Stimulated activated CD4-positive, alpha-beta T cell treated with anti-CD3 and anti-CD28 coated beads, TNF-alpha, amount 100 ng/mL, for 48 hours (primary cell): ENCODE measurements around the gene CD38.
"Not testable (repeated sequence)": the region's sequence is repeated elsewhere in the genome, so short reads cannot be mapped to it uniquely, and the experiment has no call there.

Experiments
- DNase-seq, 3 donors: peaks; one replicate each; pipeline ENCODE4 v3.0.0-alpha.2; 2020; ENCODE audit warnings: low read depth in 3 of 3

CD38 gene

GRCh38 chr4:15762460-15762859 lies 15.7 kb upstream of the CD38 start:
- not testable (repeated sequence) for DNase-seq

- no peak for DNase-seq
Measured at GRCh38 chr4:15765391-15765790, 12.7 kb upstream of the CD38 start.

- no peak for DNase-seq
Measured at GRCh38 chr4:15765910-15766697, 12.0 kb upstream of the CD38 start.

GRCh38 chr4:15766821-15767220 lies 11.3 kb upstream of the CD38 start:
- no peak for DNase-seq

GRCh38 chr4:15769202-15769601 lies 8.9 kb upstream of the CD38 start:
- DNase-seq, result no peak

- DNase-seq, result no peak
Measured at GRCh38 chr4:15771216-15772058, 6.7 kb upstream of the CD38 start.

GRCh38 chr4:15774020-15774420 lies 4.1 kb upstream of the CD38 start:
- no peak for DNase-seq

GRCh38 chr4:15776871-15777648 lies 1.1 kb upstream of the CD38 start:
- DNase-seq, result no peak

GRCh38 chr4:15777697-15778288 lies 335 bp upstream of the CD38 start:
- DNase-seq, result no peak

GRCh38 chr4:15779306-15779705 lies 1.2 kb downstream of the CD38 start:
- no peak for DNase-seq

GRCh38 chr4:15779809-15780208 lies 1.7 kb downstream of the CD38 start:
- no peak for DNase-seq

- no peak for DNase-seq
Measured at GRCh38 chr4:15781427-15782095, 3.4 kb downstream of the CD38 start.

GRCh38 chr4:15783676-15784075 lies 5.5 kb downstream of the CD38 start:
- no peak for DNase-seq

- no peak for DNase-seq
Measured at GRCh38 chr4:15784959-15785634, 7.0 kb downstream of the CD38 start.

- DNase-seq, result no peak
Measured at GRCh38 chr4:15786743-15787142, 8.6 kb downstream of the CD38 start.

GRCh38 chr4:15792974-15793373 lies 14.8 kb downstream of the CD38 start:
- no peak for DNase-seq

- no peak for DNase-seq
Measured at GRCh38 chr4:15793506-15794363, 15.6 kb downstream of the CD38 start.

GRCh38 chr4:15794426-15794825 lies 16.3 kb downstream of the CD38 start:
- DNase-seq, result no peak

GRCh38 chr4:15794905-15795304 lies 16.8 kb downstream of the CD38 start:
- DNase-seq, result no peak

- no peak for DNase-seq
Measured at GRCh38 chr4:15797320-15797719, 19.2 kb downstream of the CD38 start.
